Measurements from ENCODE around the gene PRDX3.

The PRDX3 gene

DNA sequence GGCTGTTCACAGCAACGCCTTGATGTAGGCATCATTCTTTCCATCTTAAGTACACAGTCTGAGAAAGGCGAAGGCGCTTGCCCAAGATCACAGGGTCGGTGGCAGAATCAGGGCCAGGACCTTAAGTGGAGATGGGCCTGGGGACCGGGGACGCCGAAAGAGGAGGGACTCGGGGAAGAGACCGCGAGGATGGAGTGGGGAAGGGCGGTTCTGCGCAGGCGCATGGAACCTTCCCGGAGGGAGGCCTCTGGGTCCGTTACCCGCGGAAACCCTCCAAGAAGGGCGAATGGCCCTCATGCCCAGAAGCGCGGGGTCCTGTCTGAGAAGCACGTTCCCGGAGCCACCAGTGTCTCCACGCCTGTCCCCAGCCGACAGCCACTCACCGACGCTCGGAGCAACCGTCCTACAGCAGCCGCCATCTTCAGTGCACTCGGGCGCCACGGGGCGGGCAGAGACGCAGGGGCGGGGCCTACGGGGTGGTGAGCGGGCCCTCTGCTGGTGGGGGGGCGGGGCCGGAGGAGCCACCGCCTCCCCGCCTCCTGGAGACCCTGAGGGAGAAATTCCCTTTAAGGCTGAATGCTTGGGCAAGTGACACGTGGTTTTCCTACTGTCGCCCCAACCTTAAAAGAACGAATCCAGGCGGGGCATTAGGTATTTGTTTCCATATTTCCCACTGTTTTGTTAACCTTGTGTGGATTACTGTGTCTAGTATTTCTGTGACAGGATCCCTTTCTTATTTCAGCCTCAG, at the start of gene PRDX3:
Gene PRDX3 (minus strand): TSS at position 441 of the 748 bp plus-strand sequence. CDS start 22 bp downstream, at position 419.
- peak; percentile 97 for DNase-seq

DNA sequence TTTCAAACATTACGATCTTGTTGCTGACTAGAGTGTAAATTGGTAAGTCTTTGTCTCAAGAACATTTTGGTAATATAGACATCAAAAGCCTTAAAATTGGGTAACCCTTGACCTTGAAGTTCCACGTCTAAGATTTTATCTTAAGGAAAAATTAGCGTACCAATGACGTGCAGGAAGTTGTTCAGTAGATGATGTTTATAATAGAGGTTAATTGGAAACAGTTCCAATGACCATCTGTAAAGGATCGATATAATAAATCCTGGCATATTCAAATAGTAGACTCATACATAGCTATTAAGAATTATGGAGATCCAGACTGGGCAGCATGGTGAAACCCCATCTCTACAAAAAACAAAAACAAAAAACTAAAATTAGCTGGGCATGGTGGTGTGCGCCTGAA, 49.2 kb upstream of the PRDX3 start:
- DNase-seq, result no peak

DNA sequence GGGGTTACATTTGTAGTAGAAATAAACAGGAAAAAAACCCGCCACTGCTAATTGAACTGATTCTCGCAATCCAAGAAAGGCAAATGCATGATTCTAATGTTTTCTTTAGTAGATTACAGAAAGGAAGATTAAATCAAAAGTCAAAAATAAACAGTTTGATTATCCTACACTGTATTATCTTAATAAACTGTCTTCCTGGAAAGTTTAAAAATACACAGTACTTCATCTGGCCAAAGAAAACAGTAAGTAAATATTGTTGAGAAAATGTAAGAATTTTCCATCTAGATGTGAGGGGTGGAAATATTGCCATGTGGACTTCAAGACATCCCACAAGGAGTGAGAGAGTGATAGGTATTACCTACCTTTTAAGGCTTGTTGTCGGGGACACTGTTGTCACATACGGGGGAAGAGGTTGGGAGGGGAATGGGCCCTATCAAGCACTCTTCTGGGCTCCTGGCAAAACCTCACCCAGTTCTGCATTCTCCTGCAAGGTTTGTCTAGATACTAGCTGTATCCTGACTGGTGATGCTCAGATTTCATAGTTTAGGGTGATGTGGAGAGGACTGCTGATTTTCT, 46.6 kb upstream of the PRDX3 start:
- no peak for DNase-seq

GRCh38 chr10:119222966-119223386, 44.4 kb upstream of the PRDX3 start:
- DNase-seq, result no peak

DNA sequence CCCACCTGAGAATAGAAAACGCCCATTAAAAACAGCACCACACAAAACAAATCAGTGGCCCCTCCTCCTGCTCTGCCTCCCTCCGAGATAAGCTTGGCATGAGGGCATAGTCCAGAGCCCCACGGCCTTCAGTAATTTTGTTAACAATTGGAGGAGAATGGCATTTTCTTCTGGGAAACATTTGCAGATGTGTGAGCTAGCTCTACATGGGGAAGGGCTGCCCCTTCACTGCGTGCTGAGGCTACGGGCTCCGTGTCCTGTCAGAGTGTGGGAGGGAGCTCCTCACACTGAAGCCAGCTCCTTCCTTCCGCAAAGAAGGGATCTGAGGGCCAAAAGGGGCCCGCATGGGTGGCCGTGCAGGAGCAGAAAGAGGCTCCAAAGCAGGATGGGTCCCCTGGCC, 43.9 kb upstream of the PRDX3 start:
- no peak for DNase-seq

DNA sequence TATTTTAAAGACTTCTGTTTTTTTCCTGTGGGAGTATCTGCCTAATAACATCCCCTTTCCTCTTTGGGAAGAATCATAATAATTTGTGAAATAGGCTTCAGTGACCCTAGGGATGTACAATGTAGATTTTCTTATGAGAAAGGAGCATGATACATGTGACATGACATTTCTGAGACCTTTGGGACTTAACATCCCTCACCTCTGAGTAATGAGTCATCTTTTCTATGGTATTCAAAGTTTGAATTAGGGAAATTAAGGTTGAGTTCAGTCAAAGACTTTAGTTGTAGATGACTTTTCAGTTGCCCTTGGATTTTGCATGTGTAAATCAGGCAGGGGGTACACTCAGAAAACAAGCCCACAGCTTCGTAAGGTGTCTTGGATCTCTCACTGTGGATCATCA, 43.1 kb upstream of the PRDX3 start:
- no peak for DNase-seq

- DNase-seq, result no peak
These were observed 42.6 kb upstream of the PRDX3 start for GRCh38 chr10:119221201-119221600.

- DNase-seq, result no peak
These were observed 41.3 kb upstream of the PRDX3 start for GRCh38 chr10:119219871-119220270.

GRCh38 chr10:119217991-119218490, 39.4 kb upstream of the PRDX3 start:
- no peak for DNase-seq

GRCh38 chr10:119217401-119217800, 38.8 kb upstream of the PRDX3 start:
- DNase-seq, result no peak

DNA sequence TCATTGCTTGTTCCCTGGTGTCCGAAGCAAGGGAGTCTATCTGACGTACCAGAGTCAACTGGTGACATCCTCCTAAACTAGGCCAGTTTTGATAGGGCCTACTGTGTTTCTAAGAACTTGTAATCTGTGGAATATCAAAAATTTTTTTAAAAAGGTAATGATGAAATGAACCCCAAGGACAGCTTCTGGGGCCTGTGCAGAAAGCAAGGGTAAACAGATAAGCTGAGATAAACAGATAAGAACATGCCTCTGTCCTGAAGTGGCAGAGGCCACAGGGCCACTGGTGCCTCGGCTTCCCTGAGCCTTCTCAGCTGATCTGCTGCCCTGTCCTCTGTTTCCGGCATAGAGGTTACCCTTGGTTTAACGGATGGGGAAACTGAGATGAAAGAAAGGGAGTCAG, 37.5 kb upstream of the PRDX3 start:
- no peak for DNase-seq

DNA sequence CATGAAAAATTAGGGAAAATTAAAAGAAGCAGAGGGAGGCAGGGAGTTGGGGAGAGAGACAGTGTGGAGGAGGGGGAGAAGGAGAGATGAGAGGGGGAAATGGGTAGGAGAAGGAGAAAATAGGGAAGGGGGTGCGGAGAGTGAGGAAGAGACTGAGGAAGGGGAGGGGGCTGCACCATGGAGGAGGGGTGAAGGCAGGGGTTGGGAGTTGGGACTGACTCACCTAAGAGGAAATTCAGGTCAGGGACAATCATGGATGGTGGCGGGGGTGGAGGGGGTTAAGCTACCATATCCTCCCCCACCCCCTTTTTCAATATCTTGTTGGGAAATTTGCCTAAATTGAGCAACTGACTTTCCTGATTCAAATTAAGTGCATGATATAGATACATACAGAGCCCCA, 36.8 kb upstream of the PRDX3 start:
- no peak for DNase-seq

DNA sequence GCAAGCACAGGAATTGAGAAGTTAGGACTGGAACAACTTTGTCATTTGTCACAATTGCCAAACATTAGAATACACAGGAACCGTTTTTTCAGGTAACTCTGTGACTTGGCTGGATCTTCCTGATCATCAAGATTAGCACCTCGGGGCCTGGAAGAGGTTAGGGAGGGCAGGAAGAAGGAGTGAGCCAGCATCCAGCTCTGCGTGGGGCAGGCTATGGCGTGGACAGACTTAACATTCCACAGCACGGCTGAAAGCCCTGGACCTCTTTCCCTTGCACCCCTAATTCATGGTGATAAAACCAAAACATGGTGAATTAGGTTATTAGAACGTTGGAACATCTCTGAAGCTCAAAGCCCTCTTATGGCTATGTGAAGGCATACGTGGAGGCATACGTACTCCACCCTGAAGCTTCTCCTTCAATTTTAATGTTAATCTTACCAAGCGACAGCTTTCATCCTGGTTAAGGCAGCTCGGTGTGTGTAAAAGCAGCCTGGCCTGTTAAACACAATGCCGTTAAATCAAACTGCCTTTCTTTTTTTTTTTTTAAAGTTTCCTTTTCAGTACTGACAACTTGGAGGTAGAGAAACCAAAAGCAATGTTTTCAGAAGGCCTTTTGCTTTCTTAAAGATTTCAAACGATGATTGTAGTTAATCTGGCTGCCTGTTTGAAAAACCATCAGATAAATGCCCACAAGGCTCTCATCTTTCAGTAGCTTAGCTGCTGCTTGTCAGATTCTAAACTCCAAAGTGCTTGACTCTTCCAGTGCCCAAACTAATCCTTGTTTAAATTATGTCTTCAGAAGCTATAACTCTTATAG, 33.2 kb upstream of the PRDX3 start:
- no peak for DNase-seq

- no peak for DNase-seq
These were observed 32.6 kb upstream of the PRDX3 start for GRCh38 chr10:119211176-119211575.

- DNase-seq, result no peak
These were observed 32.0 kb upstream of the PRDX3 start for GRCh38 chr10:119210633-119211032.

GRCh38 chr10:119209736-119210355, 31.2 kb upstream of the PRDX3 start:
- no peak for DNase-seq

DNA sequence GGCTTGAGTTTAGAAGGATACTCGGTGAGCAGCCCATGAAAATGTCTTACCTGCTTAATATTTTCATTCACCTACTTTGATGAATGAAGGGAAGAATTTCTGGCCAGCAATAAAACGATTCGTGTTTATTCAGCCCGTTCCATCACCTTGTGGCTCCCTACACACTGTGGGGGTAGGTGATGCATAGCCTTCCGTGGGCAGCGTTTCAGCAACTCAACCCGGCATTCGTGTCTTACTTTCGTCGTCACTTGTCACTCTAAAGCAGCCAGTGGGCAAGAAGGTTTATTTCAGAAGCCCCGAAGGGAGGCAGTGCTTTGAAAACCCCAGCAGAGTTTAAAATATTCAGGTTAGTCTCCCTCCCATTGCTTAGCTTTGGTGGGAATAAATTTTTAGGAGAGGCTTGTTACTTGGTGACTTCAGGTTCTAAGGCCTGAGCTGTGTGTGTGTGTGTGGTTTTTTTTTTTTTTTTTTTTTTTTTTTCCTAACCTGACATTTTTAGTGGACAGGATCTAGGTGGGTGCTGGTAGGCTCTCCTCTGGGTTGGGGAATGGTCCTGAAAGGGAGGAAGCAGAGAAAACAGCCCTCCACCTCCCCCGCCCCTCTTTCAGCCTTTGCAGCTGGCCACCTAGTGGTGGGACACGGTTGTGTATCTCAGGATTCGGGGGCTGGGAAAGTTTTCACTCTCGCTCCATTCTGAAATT, 30.6 kb upstream of the PRDX3 start:
- DNase-seq, result peak; percentile 78

- no peak for DNase-seq
These were observed 29.9 kb upstream of the PRDX3 start for GRCh38 chr10:119208553-119208940.

- peak; percentile 57 for DNase-seq
These were observed 29.3 kb upstream of the PRDX3 start for GRCh38 chr10:119207713-119208552.

DNA sequence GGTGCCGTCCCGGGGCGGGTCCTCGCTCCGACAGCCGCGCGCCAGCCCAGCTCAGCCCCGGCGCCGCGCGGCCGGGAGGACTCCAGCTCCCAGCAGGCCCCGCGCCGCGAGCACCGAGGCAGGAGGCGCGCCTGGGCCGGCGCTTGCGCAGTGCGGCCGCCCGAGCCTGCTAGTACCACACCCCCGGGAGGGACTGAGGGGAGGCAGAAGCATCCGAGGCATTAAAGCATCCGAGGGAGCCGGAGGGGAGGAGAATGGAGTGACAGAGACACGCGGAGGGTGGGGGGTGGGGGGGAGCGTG, 28.7 kb upstream of the PRDX3 start, which contains the start of gene GRK5:
Gene GRK5 (plus strand): TSS at position 206 of the 301 bp plus-strand sequence. CDS start 347 bp downstream, outside the sequence.
- DNase-seq, result peak; percentile 93

DNA sequence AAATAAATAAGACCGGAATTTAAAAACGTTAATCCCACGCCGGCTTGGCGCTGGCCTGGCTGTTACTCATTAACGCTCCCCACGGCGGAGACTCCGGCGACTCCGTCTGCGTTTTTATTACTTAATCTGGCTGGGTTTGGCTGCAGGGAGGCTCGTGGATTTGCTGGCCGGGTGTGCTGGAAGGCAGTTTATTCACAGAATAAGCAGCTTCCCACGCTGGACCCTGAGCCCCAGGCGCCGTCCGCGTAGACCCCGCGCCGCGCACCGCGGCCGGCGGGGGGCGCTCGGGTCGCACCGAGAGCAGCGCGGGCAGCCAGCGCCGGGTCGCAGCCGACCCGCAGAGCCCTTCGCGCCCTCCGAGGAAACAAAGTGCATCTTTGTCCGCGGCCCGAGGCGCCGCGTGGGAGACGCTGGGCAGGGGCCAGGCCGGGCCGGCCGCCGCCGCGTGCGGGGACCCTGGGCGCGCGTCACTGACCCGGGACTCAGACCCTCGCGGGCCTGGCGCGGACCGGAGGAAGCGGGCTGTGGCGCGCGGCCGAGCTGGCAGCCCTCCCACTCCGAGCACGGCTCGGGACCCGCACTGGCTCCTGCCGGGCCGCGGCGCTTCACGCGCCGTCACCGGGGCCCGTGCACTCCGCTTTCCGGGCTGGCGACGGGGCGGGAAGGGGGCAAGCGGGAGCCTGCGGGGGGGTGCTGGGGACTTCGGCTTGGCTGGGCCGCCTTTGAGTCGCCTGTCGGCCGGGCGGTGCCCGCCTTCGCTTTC, 28.2 kb upstream of the PRDX3 start:
- DNase-seq, result peak; percentile 77

Measured in stimulated activated CD8-positive, alpha-beta memory T cell treated with anti-CD3 and anti-CD28 coated beads, Interleukin-4, amount 100 ng/mL, for 48 hours (primary cell).